NCI-H460 (cell line): Measurements from ENCODE around the gene LIPC. TPM values are rescaled to one million over a fixed set of nuclear protein-coding genes. Genes with fewer than 3 reads are reported as not detected.

Source experiments
- DNase-seq: peaks from one replicate; pipeline ENCODE4 v3.0.0-alpha.2; 2016; ENCODE audit warnings: low read depth; ENCODE audit errors: extremely low read depth
- total RNA-seq: library from RNA; depleted of rRNA; stranded (reverse); fragments of >200 nt; shearing (Covaris generic); gene quantifications from 2 replicates; pipeline ENCODE4 v1.2.3, GENCODE V29; 2014

Gene LIPC
- total RNA-seq, 1 experiment from 2014 or later: not detected

DNA sequence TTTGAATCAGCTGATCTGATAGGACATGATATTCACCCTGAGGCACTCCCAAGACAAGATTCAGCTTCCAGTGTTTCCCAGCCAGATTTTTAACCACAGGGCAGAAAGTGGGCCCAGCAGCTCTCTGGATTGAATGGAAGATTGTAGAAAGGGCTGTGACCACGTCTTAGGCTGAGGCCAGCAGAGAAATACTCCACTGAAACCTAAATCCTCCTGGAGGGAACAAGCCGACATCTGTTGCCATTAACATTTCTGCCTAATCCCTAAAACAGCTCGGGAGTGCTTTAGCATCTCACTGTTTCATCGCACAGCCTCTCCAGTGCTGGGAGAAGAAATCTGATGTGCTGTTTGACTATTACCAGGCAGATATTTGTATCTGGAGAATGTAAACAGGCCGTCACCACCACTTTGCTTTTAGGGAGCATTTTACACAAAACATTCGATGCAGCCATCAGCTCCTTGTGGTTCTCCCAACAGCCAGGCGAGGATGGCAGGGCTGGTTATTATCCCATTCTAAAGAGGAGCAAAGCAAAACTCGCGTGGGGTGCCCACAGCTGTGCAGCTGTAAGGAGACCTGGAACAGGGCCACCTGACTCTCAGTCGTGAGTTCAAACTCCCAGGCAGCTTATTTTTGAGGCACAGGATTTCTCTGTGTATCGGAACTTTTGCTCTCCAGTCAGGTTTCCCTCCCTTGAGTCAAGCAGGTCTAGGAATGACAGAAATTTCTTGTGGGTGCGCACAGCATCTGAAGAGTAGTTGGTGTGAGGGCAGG is 117.4 kb downstream of the LIPC start:
- DNase-seq: no peak

DNA sequence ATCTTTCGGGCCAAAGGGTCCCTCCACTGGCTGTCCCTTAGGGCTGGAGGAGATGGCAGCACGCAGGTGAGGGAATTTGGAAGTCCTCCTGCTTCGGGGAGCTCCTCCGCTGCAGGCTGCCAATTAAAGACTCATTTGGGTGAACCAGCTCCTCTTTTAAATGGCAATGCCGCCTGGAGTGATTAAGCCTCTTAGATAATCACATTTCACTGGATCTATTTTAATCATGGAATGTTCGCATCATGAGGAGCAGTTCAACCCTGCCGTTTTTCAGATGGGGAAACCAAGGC is 117.9 kb downstream of the LIPC start:
- DNase-seq: no peak

DNA sequence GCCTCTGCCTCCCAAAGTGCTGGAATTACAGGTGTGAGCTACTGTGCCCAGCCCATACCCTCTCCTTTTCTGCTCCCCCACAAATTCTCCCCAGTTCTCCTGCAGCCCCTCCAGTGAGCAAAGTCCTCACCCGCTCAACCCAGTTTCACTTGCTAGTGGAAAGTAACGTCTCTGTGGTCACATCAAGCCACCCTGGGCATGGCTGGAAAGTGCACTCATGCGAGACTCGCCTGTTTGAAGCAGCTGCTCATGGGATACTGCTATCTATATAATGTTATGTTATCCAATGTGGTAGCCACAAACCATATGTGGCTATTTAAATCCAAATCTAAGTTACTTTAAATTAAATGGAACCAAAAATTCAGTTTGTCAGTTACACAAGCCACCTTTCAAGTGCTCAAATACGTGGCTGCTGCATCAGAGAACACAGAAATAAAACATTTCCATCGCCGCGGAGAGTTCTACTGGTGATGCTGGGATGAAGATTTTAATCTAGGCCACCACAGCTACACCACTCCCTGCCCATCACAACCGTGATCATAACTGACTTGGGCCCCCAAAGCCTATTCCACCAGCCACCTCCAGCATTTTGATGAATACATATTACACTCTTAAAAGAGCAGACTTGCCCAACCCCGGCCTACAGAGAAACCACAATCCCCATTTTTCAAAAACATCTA is 119.4 kb downstream of the LIPC start:
- DNase-seq: no peak

DNA sequence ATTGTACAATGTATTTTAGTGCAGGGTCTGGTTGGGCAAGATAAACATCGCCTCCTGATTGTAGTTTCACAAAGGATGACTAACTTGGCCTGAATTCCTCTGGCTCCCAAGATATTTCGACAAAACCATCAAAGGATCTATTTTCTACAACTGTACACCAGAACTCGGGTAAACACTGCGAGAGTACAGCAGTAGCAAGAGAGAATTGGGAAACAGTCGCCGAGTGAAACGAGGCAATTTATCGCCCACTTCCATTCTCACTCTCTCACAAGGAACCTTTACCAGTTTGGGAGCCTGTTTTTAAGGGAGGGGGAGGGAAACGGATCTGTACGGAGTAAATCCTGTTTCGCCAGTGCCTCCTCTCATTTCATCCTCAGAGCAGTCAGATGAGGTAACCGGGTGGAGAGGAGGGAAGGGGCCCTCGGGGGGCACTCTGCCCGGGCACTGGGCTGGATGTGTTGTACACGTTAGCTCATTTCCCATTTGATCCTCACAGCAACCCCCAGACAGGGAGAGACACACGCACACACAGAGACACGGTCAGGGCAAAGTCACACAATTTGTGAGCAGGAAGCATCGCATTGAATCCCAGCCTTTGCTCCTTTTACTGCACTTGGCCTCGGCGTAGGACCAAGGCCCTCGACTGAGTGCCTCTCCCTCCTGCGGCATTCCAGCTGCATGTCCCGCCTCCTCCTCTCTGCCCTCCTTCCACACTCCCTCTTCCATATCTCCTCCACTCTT is 120.1 kb downstream of the LIPC start:
- no peak for DNase-seq

DNA sequence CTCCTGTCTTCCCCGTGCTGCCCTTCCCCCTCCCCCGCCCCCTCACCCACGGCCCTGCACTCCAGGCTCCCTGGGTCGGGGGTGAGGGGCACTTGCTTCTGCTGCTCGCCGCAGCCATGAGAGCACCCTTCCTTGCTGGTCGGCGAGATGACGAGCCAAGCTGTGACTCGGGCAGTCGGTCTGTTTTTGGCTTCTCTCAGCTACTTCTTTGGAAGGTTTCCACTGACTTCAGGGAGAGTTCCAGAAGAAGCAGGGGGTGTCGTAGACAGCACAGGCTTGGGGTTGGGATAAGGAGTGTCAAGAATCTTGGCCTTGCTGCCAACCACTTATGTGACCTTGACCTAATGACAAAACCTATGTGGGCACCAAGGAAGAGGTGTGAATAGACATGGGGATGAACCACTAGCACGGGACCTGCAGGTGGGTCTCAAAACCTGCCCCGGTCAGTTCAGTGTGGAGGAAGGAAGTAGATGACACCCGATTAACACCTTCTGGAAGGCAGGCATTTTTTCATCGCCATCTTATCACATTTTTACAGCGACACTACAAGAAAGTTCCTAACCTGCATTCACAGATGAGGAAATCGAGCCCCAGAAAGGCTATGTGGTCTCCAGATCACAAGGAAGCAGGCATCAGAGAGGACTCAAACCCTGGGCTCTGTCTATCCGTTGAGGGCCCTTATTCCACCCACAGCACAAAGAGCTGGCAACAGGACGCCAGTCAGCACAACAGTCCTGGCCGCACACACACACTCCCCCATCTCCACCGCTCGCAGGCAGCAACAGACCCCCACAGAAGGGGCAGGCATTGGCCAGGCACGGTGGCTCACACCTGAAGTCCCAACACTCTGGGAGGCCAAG is 120.9 kb downstream of the LIPC start:
- no peak for DNase-seq

DNA sequence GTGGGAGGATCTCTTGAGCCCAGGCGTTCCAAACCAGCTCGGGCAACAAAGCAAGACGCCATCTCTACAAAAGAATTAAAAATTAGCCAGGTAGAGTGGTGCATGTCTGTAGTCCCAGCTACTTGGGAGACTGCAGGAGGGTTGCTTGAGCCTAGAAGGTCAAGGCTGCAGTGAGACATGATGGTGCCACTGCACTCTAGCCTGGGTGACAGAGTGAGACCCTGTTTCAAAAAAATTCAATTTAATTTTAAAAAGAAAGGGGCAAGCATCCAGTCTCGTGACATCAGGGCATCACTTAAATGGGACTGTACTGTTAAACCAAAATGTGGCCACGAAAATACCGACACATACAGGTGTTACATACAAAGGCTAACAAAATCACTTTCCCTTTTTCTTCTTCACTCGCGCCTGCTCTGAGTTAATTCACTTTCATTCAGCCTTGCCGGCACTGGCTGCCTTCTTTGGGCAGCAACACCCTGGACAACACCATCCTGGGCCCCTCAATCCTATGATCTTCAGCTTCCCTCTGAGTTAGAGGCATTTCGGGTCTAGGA is 121.7 kb downstream of the LIPC start:
- no peak for DNase-seq

DNA sequence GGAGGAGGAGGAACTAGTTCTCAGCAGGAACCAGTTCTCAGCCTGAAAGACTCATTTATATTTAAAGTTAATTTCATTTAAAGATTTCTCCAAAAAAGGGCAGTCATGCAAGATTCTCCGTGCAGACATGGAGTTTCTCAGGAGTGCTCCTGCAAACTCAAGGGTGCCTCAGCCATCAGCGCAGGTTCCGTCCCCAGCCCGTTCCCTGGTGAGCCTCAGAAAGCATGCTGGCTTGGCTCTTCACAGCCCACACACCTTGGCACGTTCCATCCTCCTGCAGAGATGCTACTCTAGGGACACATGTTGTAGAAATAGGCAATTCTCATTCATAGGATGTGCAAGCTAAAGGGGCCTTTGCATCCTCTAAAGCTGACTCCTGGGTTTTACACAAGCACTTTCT is 123.0 kb downstream of the LIPC start:
- DNase-seq: no peak

DNA sequence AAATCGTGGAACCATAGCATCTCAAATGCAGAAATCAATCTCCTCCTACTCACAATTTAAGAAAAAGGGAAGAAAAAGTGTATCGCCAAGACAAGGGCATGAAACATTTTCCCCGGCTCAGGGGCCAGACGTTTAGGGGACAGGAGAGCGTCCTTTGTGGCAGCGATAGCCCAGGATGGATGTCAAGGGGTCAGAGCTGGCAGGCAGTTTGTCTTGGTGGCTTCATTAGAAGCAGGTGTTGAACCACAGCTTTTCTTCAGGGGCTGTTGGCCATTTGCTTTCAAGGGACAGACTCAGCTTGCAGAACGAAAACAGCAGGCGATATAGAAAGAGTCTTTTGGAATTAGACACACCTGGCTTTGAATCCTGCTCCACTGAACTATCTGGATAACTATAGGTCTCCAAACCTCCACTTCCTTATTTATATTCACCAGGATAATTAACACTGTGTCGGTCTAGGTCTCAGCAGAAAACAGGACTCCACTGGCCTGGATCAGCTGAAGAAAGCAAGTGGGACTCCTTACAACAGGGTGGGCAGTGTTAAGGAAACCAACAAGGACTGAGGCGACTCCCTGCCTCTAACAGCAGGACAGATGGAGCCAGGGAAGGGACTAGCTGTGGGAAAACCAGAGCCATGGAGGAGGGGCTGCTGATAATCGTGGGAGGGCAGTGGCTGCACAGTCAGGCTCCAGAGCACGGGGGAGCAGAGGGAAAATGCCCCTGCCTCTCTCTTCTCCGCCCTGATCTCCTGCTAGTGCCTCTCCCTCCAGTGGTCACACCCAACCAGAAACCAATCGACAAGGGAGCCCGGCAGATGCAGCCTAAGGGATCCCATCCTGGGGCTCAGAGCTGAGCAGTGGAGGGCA is 123.6 kb downstream of the LIPC start:
- DNase-seq: no peak

DNA sequence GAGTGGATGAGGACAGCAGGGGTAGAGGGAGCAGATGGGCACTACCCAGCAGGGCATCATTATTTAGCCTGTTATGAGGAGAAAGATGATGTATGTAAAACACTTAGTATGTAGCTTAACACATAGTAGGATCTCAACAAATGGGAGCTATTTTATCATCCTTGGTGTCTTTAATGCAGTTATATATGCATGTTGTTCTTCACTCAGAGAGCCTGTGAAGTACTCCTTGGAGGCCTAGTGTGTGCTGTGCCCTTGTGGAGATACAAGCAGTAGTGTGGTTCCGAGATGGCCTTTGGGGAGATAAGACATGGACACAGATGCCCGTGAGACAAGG is 124.2 kb downstream of the LIPC start:
- DNase-seq: no peak

DNA sequence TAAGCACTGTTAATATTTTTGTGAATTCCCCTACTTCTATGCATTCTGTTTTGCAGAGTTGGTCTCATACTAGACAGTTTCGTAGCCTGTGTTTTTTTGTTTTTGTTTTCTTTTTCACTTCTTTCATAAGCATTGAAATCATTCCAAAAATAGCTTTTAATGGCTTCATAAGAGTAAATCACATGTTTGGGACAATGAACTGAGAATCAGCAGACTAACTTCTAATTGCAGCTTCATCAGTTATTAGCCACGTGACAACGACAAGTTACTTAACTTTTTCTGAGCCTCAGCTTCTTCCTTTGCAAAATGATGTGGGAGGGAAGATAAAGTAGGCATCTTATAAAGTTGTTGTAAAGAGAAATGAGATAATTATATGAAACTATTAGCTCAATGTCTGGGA is 124.8 kb downstream of the LIPC start:
- DNase-seq: no peak

DNA sequence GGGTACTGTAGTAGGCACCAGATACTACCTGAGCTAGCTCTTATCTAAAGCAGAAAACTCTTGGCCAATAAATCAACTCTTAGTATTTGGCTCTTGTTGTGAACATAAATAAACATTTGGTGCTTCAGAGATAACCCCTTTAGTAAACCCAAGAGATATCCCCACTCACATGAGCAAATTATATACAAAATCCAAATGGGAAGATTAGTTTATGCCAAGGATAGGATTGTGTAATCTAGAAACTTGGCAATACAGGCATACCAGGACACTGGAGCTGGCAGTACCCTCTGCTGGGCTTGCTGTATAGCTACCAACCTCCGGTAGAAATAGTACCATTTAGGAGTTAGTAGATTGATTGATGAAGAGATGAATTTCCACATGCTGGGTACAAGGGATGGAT is 127.0 kb downstream of the LIPC start:
- no peak for DNase-seq

DNA sequence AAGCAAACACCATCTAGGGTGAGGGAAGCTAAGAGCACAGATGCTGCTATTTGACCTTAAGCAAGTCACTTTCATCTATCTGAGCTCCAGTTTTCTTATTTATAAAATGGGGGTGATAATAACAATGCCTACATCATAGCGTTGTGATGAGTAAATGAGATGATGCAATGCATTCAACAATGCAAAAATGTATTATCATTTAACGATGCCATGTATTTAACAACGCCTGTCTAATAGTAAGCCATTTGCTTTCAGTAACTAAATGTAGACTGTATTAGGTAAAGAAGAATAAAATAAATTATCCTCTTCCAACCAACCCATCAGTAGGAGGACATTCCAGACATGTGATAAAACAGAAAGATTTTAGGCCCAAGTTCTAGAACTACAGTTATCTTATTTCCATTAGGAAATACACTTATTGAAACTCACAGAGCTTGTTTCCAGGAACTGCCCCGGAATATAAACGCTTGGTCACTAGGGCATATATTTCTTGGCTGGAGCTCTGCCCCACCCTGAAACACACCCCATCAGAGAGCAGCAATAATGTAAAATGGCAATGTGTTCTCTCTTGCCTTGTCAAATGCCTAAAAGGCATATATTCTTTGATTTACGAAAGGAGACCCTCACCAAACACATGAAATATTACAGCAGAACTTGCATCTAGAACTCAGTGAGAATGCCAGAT is 128.3 kb downstream of the LIPC start:
- DNase-seq: no peak

DNA sequence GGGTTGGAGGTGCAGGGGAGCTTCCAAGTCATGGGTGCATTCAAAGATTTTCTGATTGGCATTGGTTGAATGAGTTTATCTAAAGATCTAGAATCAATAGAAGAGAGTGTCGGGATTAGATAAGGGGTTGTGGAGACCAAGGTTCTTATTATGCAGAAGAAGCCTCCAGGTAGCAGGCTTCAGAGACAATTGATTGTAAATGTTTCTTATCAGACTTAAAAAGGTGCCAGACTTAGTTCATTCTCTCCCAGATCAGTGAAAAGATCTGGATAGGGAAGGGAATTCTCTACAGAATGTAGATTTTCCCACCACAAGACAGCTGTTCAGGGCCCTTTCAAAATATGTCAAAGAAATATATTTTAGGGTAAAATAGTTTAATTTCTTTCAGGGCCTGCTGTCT is 129.5 kb downstream of the LIPC start:
- no peak for DNase-seq

DNA sequence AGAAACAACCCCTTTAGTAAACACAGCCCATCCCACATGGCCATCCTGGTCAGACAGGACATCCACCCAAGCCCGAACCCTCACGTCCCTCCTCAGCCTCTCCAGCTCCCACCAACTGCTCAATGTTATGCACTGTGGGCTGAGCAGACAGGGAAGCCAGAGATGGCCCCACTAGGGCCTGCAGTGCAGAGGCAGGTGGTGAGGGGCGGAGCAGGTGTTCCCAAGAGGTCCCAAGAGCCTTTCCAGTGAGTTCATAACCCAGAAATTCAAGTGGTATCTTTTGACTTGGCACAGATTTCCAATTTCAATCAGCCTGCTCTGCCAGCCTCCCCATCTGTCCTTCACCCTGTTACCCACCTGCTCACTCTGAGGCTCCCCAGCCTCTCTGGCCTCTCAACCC is 130.3 kb downstream of the LIPC start:
- DNase-seq: no peak

DNA sequence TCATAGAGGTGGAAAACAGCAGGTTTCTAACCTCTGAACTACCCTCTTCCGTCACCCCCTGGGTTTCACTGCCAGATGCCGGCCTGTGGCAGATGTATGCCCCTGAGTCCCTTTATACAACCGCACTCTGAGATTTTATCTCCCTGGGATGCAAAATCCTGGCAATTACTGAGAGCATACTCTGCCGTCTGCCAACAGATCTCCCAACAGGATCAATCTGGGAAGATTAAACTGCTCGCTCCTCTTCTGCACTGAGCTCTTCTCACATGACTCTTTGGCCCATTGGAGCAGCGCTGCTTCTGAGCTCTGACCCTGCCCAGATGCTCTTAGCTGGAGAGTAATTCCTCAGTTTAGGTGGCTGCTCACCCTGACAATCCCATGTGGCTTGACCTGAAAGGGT is 133.2 kb downstream of the LIPC start:
- no peak for DNase-seq

DNA sequence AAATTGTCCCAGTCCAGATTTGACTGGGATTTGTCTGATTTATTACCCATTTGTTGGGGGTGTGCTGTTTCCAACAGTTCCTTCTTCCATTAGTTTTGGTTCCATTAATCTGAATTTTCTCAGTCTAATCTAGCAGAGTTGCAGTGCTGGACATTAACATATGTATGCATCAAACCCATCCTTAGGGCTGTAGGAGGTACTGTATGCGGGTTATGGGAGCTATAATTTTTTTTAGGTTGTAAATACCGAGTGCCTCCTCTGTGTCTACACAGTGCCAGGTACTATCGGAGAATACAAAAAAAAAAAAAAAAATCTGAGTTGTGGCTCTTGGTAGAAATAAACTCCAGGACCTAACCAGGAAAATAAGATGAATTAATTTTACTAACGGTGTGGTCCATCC is 133.8 kb downstream of the LIPC start:
- DNase-seq: no peak

DNA sequence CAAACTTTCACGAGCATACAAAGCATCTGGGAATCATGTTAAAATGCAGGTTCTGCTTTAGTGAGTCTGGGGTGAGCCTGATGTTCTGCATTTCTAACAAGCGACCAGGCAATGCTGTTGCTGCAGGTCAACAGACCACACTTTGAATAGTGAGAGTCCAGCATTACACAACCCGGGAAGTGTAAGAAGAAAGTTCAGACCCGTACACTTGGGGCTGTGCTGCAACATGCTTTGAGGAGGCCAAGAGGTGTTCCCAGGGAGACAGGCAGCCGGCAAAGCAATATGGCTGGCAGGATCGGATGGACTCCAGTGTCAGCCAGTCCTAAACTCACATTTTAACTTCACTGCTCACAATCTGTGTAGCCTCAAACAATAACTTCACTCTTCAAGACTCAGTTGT is 134.2 kb downstream of the LIPC start:
- no peak for DNase-seq

DNA sequence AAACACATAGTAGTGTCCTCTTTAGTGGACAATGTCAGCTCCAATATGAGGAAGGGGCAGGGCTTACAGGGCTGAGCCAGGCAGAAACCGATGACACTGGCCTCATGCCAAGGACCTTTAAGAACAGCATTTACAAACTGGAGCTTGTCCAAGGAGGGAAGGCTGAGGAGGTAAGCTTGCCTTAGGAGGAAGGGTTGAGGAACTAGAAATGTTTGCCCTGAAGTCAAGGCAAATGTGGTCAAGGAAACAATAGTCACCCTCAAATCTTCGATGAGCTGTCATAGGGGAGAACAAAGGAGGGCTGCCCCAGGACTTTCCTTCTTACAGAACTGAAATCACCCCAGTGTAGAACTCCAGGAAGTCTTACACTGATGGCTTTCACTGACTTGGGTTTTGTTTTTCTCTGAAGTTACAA is 136.4 kb downstream of the LIPC start:
- no peak for DNase-seq

DNA sequence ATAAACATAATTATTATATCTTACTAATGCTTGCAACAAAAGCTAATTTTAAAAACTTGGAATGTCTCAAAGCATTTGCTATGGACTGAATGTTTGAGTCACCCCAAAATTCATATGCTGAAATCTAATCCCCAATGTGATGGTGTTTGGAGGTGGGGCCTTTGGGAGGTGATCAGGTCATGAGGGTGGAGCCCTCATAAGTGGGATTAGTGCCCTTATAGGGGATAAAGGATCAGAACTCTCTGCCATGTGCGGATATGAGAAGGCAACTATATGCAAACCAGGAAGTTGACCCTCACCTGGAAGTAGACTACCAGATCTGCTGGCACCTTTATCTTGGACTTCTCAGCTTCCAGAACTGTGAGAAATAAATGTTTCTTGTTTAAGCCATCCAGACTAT is 137.7 kb downstream of the LIPC start:
- DNase-seq: no peak
